K562 (cell line): Measurements from ENCODE around the gene SHISAL2B. TPM values are rescaled to one million over a fixed set of nuclear protein-coding genes. Genes with fewer than 3 reads are reported as not detected.

Experiments
- ATAC-seq: fragments of 200-7000 bp; cut with Tn5 transposase; 3 replicates; pipeline ENCODE4 v1.9.1; 2020; ENCODE audit warnings: moderate library complexity
- BruUV-seq: library from RNA; stranded (reverse); fragments of 400-500 nt; replicated peaks from 2 replicates; lab custom pipeline; 2021; lab: Mats Ljungman, UMichigan
- CTCF ChIA-PET: fragments of 300-600 bp; formaldehyde crosslinking; extraction: SDS; loops from one replicate; lab custom pipeline; 2021; ENCODE audit warnings: low intra/inter-chr PET ratio; lab: Yijun Ruan, JAX
- POLR2A ChIA-PET: fragments of 300-600, 350-650 bp; sonication (Branson Sonifier 250); formaldehyde crosslinking; extraction: SDS; loops from one replicate; lab custom pipeline; 2021; ENCODE audit warnings: antibody characterized with exemption, inconsistent platforms; lab: Yijun Ruan, JAX
- DNase-seq, 4 experiments: peaks; one replicate each; pipeline versions ENCODE4 v3.0.0 to v3.0.0-alpha.2; 2011 to 2018; ENCODE audit warnings: low spot score in 3 of 4, mixed read lengths in 3 of 4; ENCODE audit errors: extremely low read depth in 1 of 4
- FAIRE-seq: peaks from 2 replicates; lab custom pipeline; 2011; peaks lifted over from hg19 to GRCh38; lab: Jason Lieb, UNC
- H2AFZ ChIP-seq: 2 replicates; pipeline ENCODE4 v1.6.0; 2011; ENCODE audit warnings: low read depth, low read length, control low read depth, inconsistent platforms
- H3K27ac ChIP-seq: fragments of 200-600 bp; 3 replicates; pipeline ENCODE4 v1.8.0; 2011; ENCODE audit warnings: low read depth, mild to moderate bottlenecking, control low read depth, inconsistent platforms, low read length, moderate library complexity, mixed read lengths; ENCODE audit errors: extremely low read depth
- H3K27me3 ChIP-seq, 2 experiments: fragments of 300-600 bp in 1 of 2; 2 replicates in 1 of 2; 3 replicates in 1 of 2; pipeline versions ENCODE4 v1.6.0 to v1.8.0; 2011; ENCODE audit warnings: inconsistent platforms in 2 of 2, low read length in 2 of 2, mild to moderate bottlenecking in 1 of 2, mixed read lengths in 1 of 2, moderate library complexity in 1 of 2; ENCODE audit not compliant: control insufficient read depth in 2 of 2, insufficient read depth in 2 of 2
- H3K36me3 ChIP-seq: fragments of 300-600 bp; 3 replicates; pipeline ENCODE4 v1.8.0; 2011; ENCODE audit warnings: mild to moderate bottlenecking, low read length, inconsistent platforms; ENCODE audit not compliant: control insufficient read depth, insufficient read depth
- H3K4me1 ChIP-seq, 2 experiments: fragments of 200-600 bp in 1 of 2; replicated peaks in 1 of 2; 2 replicates in 1 of 2; 3 replicates in 1 of 2; pipeline versions ENCODE4 v1.5.1 to v1.8.0; 2011; ENCODE audit warnings: inconsistent platforms in 2 of 2, low read length in 2 of 2, mild to moderate bottlenecking in 1 of 2, mixed read lengths in 1 of 2, moderate library complexity in 1 of 2; ENCODE audit not compliant: control insufficient read depth in 2 of 2, insufficient read depth in 2 of 2
- H3K4me2 ChIP-seq: 2 replicates; pipeline ENCODE4 v1.6.1; 2011; ENCODE audit warnings: low read length, control low read depth, inconsistent platforms, mixed read lengths; ENCODE audit not compliant: insufficient read depth
- H3K4me3 ChIP-seq: fragments of 200-600 bp; sonication (generic), shearing (Covaris generic); 2 replicates; pipeline ENCODE4 v1.5.1; 2016; ENCODE audit warnings: control low read depth, inconsistent platforms
- H3K79me2 ChIP-seq: fragments of 200-600 bp; 3 replicates; pipeline ENCODE4 v1.8.0; 2011; ENCODE audit warnings: low read length, inconsistent platforms; ENCODE audit not compliant: control insufficient read depth, insufficient read depth
- H3K9ac ChIP-seq, 2 experiments: 2 replicates each; pipeline versions ENCODE4 v1.6.0 to v1.6.1; 2011; ENCODE audit warnings: low read depth in 2 of 2, low read length in 2 of 2, control low read depth in 1 of 2, inconsistent platforms in 1 of 2, mild to moderate bottlenecking in 1 of 2, mixed read lengths in 1 of 2; ENCODE audit not compliant: insufficient read depth in 1 of 2
- H3K9me1 ChIP-seq: one replicate; pipeline ENCODE4 v1.6.0; 2011; ENCODE audit warnings: inconsistent platforms, mild to moderate bottlenecking, low read length, moderate library complexity; ENCODE audit not compliant: control insufficient read depth, insufficient read depth
- H3K9me3 ChIP-seq: replicated peaks from 2 replicates; pipeline ENCODE4 v1.5.1; 2011; ENCODE audit warnings: low read depth, low read length, inconsistent platforms; ENCODE audit not compliant: control insufficient read depth, insufficient read depth
- H4K20me1 ChIP-seq: replicated peaks from 2 replicates; pipeline ENCODE4 v1.6.1; 2011; ENCODE audit warnings: low read length, inconsistent platforms, mixed read lengths; ENCODE audit not compliant: control insufficient read depth, insufficient read depth
- BCL6 ChIP-seq: fragments of 250-450 bp; sonication (Bioruptor Pico); IDR thresholded peaks from 2 replicates; pipeline ENCODE4 v1.4.0; 2020
- COPS2 ChIP-seq: fragments of 450-650 bp; conservative IDR thresholded peaks from 2 replicates; pipeline ENCODE4 v1.6.1; 2016; ENCODE audit warnings: mild to moderate bottlenecking, moderate library complexity
- PRDM10 ChIP-seq: fragments of 450-650 bp; IDR thresholded peaks from 2 replicates; pipeline ENCODE4 v1.6.1; 2018; ENCODE audit not compliant: partially characterized antibody
- WGBS: fragments of 100-300 bp; shearing (Covaris generic); methylation state at CpG from one replicate; pipeline ENCODE4 v1.1.6; 2016; ENCODE audit warnings: low coverage, mixed read lengths; ENCODE audit not compliant: insufficient coverage; ENCODE audit errors: missing lambda C conversion rate; 5-methylcytosine and 5-hydroxymethylcytosine counted together
- in situ Hi-C: fragments of 300-500 bp; cut with MboI; formaldehyde crosslinking; loops from 4 replicates; pipeline ENCODE4 v1.15.0; 2018; ENCODE audit warnings: inconsistent platforms, mixed read lengths
- intact Hi-C: fragments of 100-400 bp; cut with micrococcal nuclease; formaldehyde crosslinking; loops from 2 replicates; pipeline ENCODE4 v1.14.2; 2022
- polyA plus RNA-seq, 8 experiments: library from polyadenylated mRNA; depleted of rRNA in 4 of 8; stranded (reverse) in 5 of 8; unstranded in 3 of 8; fragments of >200 nt; fragmentation: Nextera tagmentation in 2 of 8; fragmentation: Illumina TruSeq in 1 of 8; extraction: Ambion mirVana in 2 of 8; extraction: Trizol in 1 of 8; gene quantifications; 2 replicates each; pipeline versions ENCODE4 v1.2.1 to v1.2.3, GENCODE V29; 2011 to 2014; ENCODE audit warnings: inconsistent platforms in 1 of 8, missing spikeins in 1 of 8
- total RNA-seq, 7 experiments: library from RNA; depleted of rRNA in 6 of 7; stranded (reverse); fragments of >200 nt in 6 of 7; fragmentation: Illumina TruSeq in 2 of 7; extraction: Trizol in 2 of 7; gene quantifications; 2 replicates each; pipeline versions ENCODE4 v1.2.1 to v1.2.3, GENCODE V29; 2011 to 2021; ENCODE audit warnings: low replicate concordance in 1 of 7

The SHISAL2B gene
- total and polyA plus RNA-seq, 9 of the 15 experiments (the other 6 are each of a cell fraction or from before 2014, with no cell fraction given): not detected

GRCh38 chr5:64758901-64759300 lies 68.6 kb downstream of the SHISAL2B start:
- Histone ChIP-seq H3K4me1 (peaks cover 0 to 11% of the 10 kb centered on the region in 2 experiments; a peak in 2 of 5 replicates), H3K79me2 (peaks cover 54% of the 10 kb centered on the region), H3K9ac (no peak overlapping the region), H2AFZ (no peak overlapping the region), H3K27me3 (no peaks in the 10 kb centered on the region), H3K4me3 (no peak overlapping the region)
- CTCF ChIA-PET: no interaction called here
- FAIRE-seq: no peak
- 87% methylated on average over 3 of the region's 3 CpGs for WGBS
- POLR2A ChIA-PET: interaction anchor here (1.4 kb wide), 1 partner anchor 8 kb away, joined by 6 read pairs; no protein-coding TSS in a partner anchor
- TF ChIP-seq PRDM10: no peak
- TF ChIP-seq COPS2: no peak
- no peak for TF ChIP-seq BCL6 (CRISPR knock-in tag)
- TF ChIP-seq, all 486 proteins: peak for 0
- intact Hi-C loops (no loop called here), in situ Hi-C loops (no loop called here)
- DNase-seq (no peak), ATAC-seq (no peak)
- 0 out of 2 replicates have a peak, but pooled peaks cover 4% of the 10 kb centered on the region for H4K20me1 ChIP-seq
- no peaks in the 10 kb centered on the region for H3K9me3 ChIP-seq
- no peaks in the 10 kb centered on the region for H3K9me1 ChIP-seq
- no TSS peak for BruUV-seq
- peaks cover 14% of the 10 kb centered on the region; the same call in 2 of the 3 replicates for H3K36me3 ChIP-seq
- no peak overlapping the region for H3K27ac ChIP-seq
- no peak overlapping the region for H3K4me2 ChIP-seq
